Endothelial cell of umbilical vein (primary cell): ENCODE measurements around the gene SYNDIG1. TPM values are rescaled to one million over a fixed set of nuclear protein-coding genes. Genes with fewer than 3 reads are reported as not detected.

Source experiments
- BruUV-seq: library from RNA; stranded (reverse); fragments of 400-500 nt; replicated peaks from 2 replicates; lab custom pipeline; 2021; lab: Mats Ljungman, UMichigan
- CTCF ChIA-PET: fragments of 300-600, 350-600 bp; sonication (Branson Sonifier 250); formaldehyde crosslinking; loops from one replicate; lab custom pipeline; 2021; ENCODE audit warnings: antibody characterized with exemption, inconsistent platforms; lab: Charles Lee
- POLR2A ChIA-PET: fragments of 300-600, 350-600 bp; sonication (Branson Sonifier 250); formaldehyde crosslinking; loops from one replicate; lab custom pipeline; 2021; ENCODE audit warnings: antibody characterized with exemption, inconsistent platforms; lab: Charles Lee
- DNase-seq: peaks from one replicate; pipeline ENCODE4 v3.0.0-alpha.2; 2011; ENCODE audit warnings: low read depth, low spot score
- FAIRE-seq: peaks from 2 replicates; lab custom pipeline; 2011; peaks lifted over from hg19 to GRCh38; lab: Jason Lieb, UNC
- H2AFZ ChIP-seq: 2 replicates; pipeline ENCODE4 v1.6.0; 2012; ENCODE audit warnings: low read depth, low read length, control low read depth, inconsistent platforms
- H3K27ac ChIP-seq: 2 replicates; pipeline ENCODE4 v1.5.1; 2011; ENCODE audit warnings: low read depth, mild to moderate bottlenecking, control low read depth, low read length, moderate library complexity; ENCODE audit not compliant: insufficient read depth
- H3K27me3 ChIP-seq, 2 experiments: 2 replicates each; pipeline versions ENCODE4 v1.6.0 to v1.6.1; 2011; ENCODE audit warnings: low read length in 2 of 2, mixed read lengths in 1 of 2; ENCODE audit not compliant: control insufficient read depth in 2 of 2, insufficient read depth in 2 of 2
- H3K36me3 ChIP-seq, 2 experiments: 2 replicates in 1 of 2; 3 replicates in 1 of 2; pipeline ENCODE4 v1.5.1; 2011; ENCODE audit warnings: low read length in 2 of 2, mild to moderate bottlenecking in 1 of 2, moderate library complexity in 1 of 2; ENCODE audit not compliant: control insufficient read depth in 2 of 2, insufficient read depth in 2 of 2; ENCODE audit errors: extremely low read depth in 1 of 2
- H3K4me1 ChIP-seq: 3 replicates; pipeline ENCODE4 v1.5.1; 2011; ENCODE audit warnings: mild to moderate bottlenecking, low read length; ENCODE audit not compliant: control insufficient read depth, insufficient read depth; ENCODE audit errors: extremely low read depth
- H3K4me2 ChIP-seq: 2 replicates; pipeline ENCODE4 v1.6.1; 2011; ENCODE audit warnings: low read length, control low read depth, mixed read lengths; ENCODE audit not compliant: insufficient read depth
- H3K4me3 ChIP-seq, 3 experiments: fragments of 200-600 bp in 1 of 3; sonication (generic), shearing (Covaris generic) in 1 of 3; replicated peaks in 1 of 3; 2 replicates each; pipeline ENCODE4 v1.5.1; 2011 to 2016; ENCODE audit warnings: control low read depth in 3 of 3, low read length in 3 of 3, mild to moderate bottlenecking in 2 of 3, inconsistent platforms in 1 of 3, low read depth in 1 of 3, moderate library complexity in 1 of 3; ENCODE audit not compliant: insufficient read depth in 1 of 3
- H3K79me2 ChIP-seq: 2 replicates; pipeline ENCODE4 v1.6.0; 2012; ENCODE audit warnings: low read length, inconsistent platforms; ENCODE audit not compliant: control insufficient read depth, insufficient read depth
- H3K9ac ChIP-seq: replicated peaks from 2 replicates; pipeline ENCODE3; 2011; ENCODE audit warnings: low read length, control low read depth; ENCODE audit not compliant: insufficient read depth; ENCODE audit errors: extremely low read depth
- H3K9me1 ChIP-seq: replicated peaks from 3 replicates; pipeline ENCODE4 v1.6.0; 2011; ENCODE audit warnings: mild to moderate bottlenecking, low read length; ENCODE audit not compliant: control insufficient read depth, insufficient read depth; ENCODE audit errors: extremely low read depth
- H3K9me3 ChIP-seq: replicated peaks from 2 replicates; pipeline ENCODE4 v1.5.1; 2012; ENCODE audit warnings: low read length, inconsistent platforms; ENCODE audit not compliant: control insufficient read depth, insufficient read depth
- H4K20me1 ChIP-seq: replicated peaks from 2 replicates; pipeline ENCODE3; 2011; ENCODE audit warnings: mild to moderate bottlenecking, low read length; ENCODE audit not compliant: control insufficient read depth, insufficient read depth; ENCODE audit errors: extremely low read depth
- EZH2 ChIP-seq: IDR thresholded peaks from 2 replicates; pipeline ENCODE4 v1.6.1; 2012; ENCODE audit warnings: borderline replicate concordance, low read depth, mild to moderate bottlenecking, moderate library complexity, low read length, inconsistent platforms; ENCODE audit not compliant: severe bottlenecking
- FOS ChIP-seq: IDR thresholded peaks from 2 replicates; pipeline ENCODE4 v1.6.1; 2011; ENCODE audit warnings: mild to moderate bottlenecking, low read length, moderate library complexity, borderline replicate concordance; ENCODE audit not compliant: insufficient read depth
- GATA2 ChIP-seq: IDR thresholded peaks from 2 replicates; pipeline ENCODE4 v1.7.0; 2011; ENCODE audit warnings: low read depth, mild to moderate bottlenecking, moderate library complexity, mixed read lengths, low read length; ENCODE audit not compliant: insufficient read length, insufficient read depth
- JUN ChIP-seq: IDR thresholded peaks from 2 replicates; pipeline ENCODE4 v1.6.1; 2011; ENCODE audit warnings: borderline replicate concordance, low read depth; ENCODE audit not compliant: insufficient read length, insufficient read depth
- MYC ChIP-seq: IDR thresholded peaks from one replicate; pipeline ENCODE4 v1.6.1; 2011; ENCODE audit warnings: mild to moderate bottlenecking, low read depth, low read length
- POLR2A ChIP-seq: IDR thresholded peaks from 2 replicates; pipeline ENCODE4 v1.6.1; 2012; ENCODE audit warnings: low read depth, mild to moderate bottlenecking, control low read depth, low read length
- POLR2AphosphoS5 ChIP-seq: IDR thresholded peaks from 2 replicates; pipeline ENCODE4 v1.6.1; 2012; ENCODE audit warnings: low read depth, mild to moderate bottlenecking, control low read depth, low read length, moderate library complexity; ENCODE audit not compliant: insufficient read depth
- dilution Hi-C: fragments of 300-500 bp; cut with MboI; formaldehyde crosslinking; loops from one replicate; pipeline ENCODE4 v1.15.0; 2019; ENCODE audit warnings: low sequenced_read_pairs; ENCODE audit not compliant: extremely low pct_ligation_motif_present
- intact Hi-C: fragments of 100-400 bp; cut with micrococcal nuclease; formaldehyde crosslinking; loops from one replicate; pipeline ENCODE4 v1.10.0; 2022
- polyA plus RNA-seq, 4 experiments: library from polyadenylated mRNA; depleted of rRNA in 3 of 4; stranded (reverse) in 3 of 4; unstranded in 1 of 4; fragments of >200 nt; gene quantifications; 2 replicates each; pipeline versions ENCODE4 v1.2.1 to v1.2.3, GENCODE V29; 2011 to 2012; ENCODE audit warnings: missing spikeins in 1 of 4
- total RNA-seq: library from RNA; stranded (reverse); gene quantifications from 2 replicates; pipeline ENCODE4 v1.2.3, GENCODE V29; 2021
- TF ChIP-seq, protein P1 (sequence below): IDR thresholded peaks from 2 replicates; pipeline ENCODE4 v1.6.1; 2011; ENCODE audit not compliant: insufficient read depth, insufficient read length
- TF ChIP-seq, protein P2 (sequence below), 2 donors: IDR thresholded peaks; 1 replicate in 1 of 2; 2 replicates in 1 of 2; pipeline ENCODE4 v1.5.1; 2011; ENCODE audit warnings: low read length in 2 of 2, mild to moderate bottlenecking in 2 of 2, moderate library complexity in 2 of 2, control low read depth in 1 of 2, inconsistent platforms in 1 of 2, low read depth in 1 of 2; ENCODE audit not compliant: insufficient read depth in 1 of 2; ENCODE audit errors: extremely low read depth in 1 of 2

SYNDIG1 gene
- total and polyA plus RNA-seq, 2 donors (not counting 3 experiments of a cell fraction or from before 2014, with no cell fraction given), result not detected

GRCh38 chr20:24693466-24694156 is 224.2 kb downstream of the SYNDIG1 start:
- BruUV-seq, result no TSS peak

GRCh38 chr20:24694157-24694726 is 224.8 kb downstream of the SYNDIG1 start:
- DNase-seq (no peak), FAIRE-seq (no peak)
- Histone ChIP-seq H3K9me1 (no peaks in the 10 kb centered on the region), H3K27me3 (no peaks in the 10 kb centered on the region), H4K20me1 (no peaks in the 10 kb centered on the region), H3K9ac (no peak overlapping the region), H3K79me2 (no peaks in the 10 kb centered on the region), H3K36me3 (no peaks in the 10 kb centered on the region), H3K4me2 (no peak overlapping the region), H3K27ac (no peak overlapping the region), H3K9me3 (peaks cover 1% of the 10 kb centered on the region), H3K4me3 (no peak overlapping the region), H3K4me1 (no peaks in the 10 kb centered on the region), H2AFZ (no peak overlapping the region)
- TF ChIP-seq POLR2A (no peak), MYC (no peak), JUN (no peak), EZH2 (no peak), POLR2AphosphoS5 (no peak), FOS (no peak), GATA2 (no peak)
- TF ChIP-seq, protein P1, sequence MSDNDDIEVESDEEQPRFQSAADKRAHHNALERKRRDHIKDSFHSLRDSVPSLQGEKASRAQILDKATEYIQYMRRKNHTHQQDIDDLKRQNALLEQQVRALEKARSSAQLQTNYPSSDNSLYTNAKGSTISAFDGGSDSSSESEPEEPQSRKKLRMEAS, result no peak
- TF ChIP-seq, protein P2, sequence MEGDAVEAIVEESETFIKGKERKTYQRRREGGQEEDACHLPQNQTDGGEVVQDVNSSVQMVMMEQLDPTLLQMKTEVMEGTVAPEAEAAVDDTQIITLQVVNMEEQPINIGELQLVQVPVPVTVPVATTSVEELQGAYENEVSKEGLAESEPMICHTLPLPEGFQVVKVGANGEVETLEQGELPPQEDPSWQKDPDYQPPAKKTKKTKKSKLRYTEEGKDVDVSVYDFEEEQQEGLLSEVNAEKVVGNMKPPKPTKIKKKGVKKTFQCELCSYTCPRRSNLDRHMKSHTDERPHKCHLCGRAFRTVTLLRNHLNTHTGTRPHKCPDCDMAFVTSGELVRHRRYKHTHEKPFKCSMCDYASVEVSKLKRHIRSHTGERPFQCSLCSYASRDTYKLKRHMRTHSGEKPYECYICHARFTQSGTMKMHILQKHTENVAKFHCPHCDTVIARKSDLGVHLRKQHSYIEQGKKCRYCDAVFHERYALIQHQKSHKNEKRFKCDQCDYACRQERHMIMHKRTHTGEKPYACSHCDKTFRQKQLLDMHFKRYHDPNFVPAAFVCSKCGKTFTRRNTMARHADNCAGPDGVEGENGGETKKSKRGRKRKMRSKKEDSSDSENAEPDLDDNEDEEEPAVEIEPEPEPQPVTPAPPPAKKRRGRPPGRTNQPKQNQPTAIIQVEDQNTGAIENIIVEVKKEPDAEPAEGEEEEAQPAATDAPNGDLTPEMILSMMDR (IDR thresholded peaks at IDR 0.05; ENCODE audit: extremely low read depth in 1 of 2, insufficient read depth in 1 of 2, low read depth in 1 of 2, low read length in 2 of 2), result no peak
- dilution Hi-C loops (no loop called here), intact Hi-C loops (no loop called here)
- ChIA-PET CTCF (no interaction called here), POLR2A (no interaction called here)
- BruUV-seq, result no TSS peak

More at GRCh38 chr20:24693466-24694156, 224.2 kb downstream of the SYNDIG1 start:
- DNase-seq (no peak), FAIRE-seq (no peak)
- dilution Hi-C loops (no loop called here), intact Hi-C loops (loop anchor here (1.0 kb wide), 1 partner anchor 14 kb away; no protein-coding TSS in a partner anchor)
- no peaks in the 10 kb centered on the region for H3K9me3 ChIP-seq
- no peaks in the 10 kb centered on the region for H3K9me1 ChIP-seq
- no peaks in the 10 kb centered on the region for H3K27me3 ChIP-seq
- no peak overlapping the region for H2AFZ ChIP-seq
- no peaks in the 10 kb centered on the region for H3K79me2 ChIP-seq
- H4K20me1 ChIP-seq, result no peaks in the 10 kb centered on the region
- ChIA-PET CTCF (no interaction called here), POLR2A (no interaction called here)
- no peaks in the 10 kb centered on the region for H3K4me1 ChIP-seq
- no peaks in the 10 kb centered on the region for H3K36me3 ChIP-seq
- no peak overlapping the region for H3K9ac ChIP-seq
- H3K27ac ChIP-seq, result no peak overlapping the region
- H3K4me3 ChIP-seq, result no peak overlapping the region
- TF ChIP-seq POLR2AphosphoS5 (no peak), EZH2 (no peak), POLR2A (no peak), JUN (no peak)
- H3K4me2 ChIP-seq, result no peak overlapping the region
